Activated B cell treated with CpG ODN at 0.5 μM for 24 hours (primary cell): ENCODE results near the gene MTMR10. TPM values are rescaled to one million over a fixed set of nuclear protein-coding genes. Genes with fewer than 3 reads are reported as not detected.
A peak's percentile ranks its signal among the peaks of the same experiment; 100 is the strongest.

Experiments
- ATAC-seq: fragments of 200-7000 bp; cut with Tn5 transposase; one replicate; pipeline ENCODE4 v1.10.0; 2021; ENCODE audit warnings: low read depth, mild to moderate bottlenecking, moderate library complexity
- CTCF ChIA-PET: fragments of 350-600 bp; sonication (Branson Sonifier 250); formaldehyde crosslinking; loops from one replicate; lab custom pipeline; 2021; ENCODE audit warnings: antibody characterized with exemption; lab: Charles Lee
- POLR2A ChIA-PET: fragments of 350-600 bp; sonication (Branson Sonifier 250); formaldehyde crosslinking; loops from one replicate; lab custom pipeline; 2021; ENCODE audit warnings: antibody characterized with exemption; lab: Charles Lee
- DNase-seq: peaks from one replicate; pipeline ENCODE4 v3.0.0; 2022
- H3K27ac Mint-ChIP-seq: one replicate; pipeline ENCODE4 v1.8.0; 2020; ENCODE audit warnings: mixed read lengths
- H3K27me3 Mint-ChIP-seq: one replicate; pipeline ENCODE4 v1.8.0; 2021; ENCODE audit warnings: mixed read lengths
- H3K36me3 Mint-ChIP-seq: one replicate; pipeline ENCODE4 v1.8.0; 2021; ENCODE audit warnings: low read depth, mixed read lengths
- H3K4me1 Mint-ChIP-seq: one replicate; pipeline ENCODE4 v1.8.0; 2021; ENCODE audit warnings: mixed read lengths
- H3K4me3 Mint-ChIP-seq: one replicate; pipeline ENCODE4 v1.8.0; 2020; ENCODE audit warnings: mild to moderate bottlenecking, mixed read lengths
- H3K9me3 Mint-ChIP-seq: one replicate; pipeline ENCODE4 v1.8.0; 2020; ENCODE audit warnings: mixed read lengths
- intact Hi-C: fragments of 100-400 bp; cut with micrococcal nuclease; formaldehyde crosslinking; loops from one replicate; pipeline ENCODE4 v1.15.1; 2024
- total RNA-seq: library from RNA; stranded (reverse); gene quantifications from 2 replicates; pipeline ENCODE4 v1.2.3, GENCODE V29; 2022
- TF ChIP-seq, protein P1 (sequence below): fragments of 200-600 bp; IDR thresholded peaks from one replicate; pipeline ENCODE4 v1.8.0; 2022; ENCODE audit warnings: antibody characterized with exemption, mild to moderate bottlenecking

The MTMR10 gene
- total RNA-seq, 1 donor from 2014 or later = 42.5 TPM

DNA sequence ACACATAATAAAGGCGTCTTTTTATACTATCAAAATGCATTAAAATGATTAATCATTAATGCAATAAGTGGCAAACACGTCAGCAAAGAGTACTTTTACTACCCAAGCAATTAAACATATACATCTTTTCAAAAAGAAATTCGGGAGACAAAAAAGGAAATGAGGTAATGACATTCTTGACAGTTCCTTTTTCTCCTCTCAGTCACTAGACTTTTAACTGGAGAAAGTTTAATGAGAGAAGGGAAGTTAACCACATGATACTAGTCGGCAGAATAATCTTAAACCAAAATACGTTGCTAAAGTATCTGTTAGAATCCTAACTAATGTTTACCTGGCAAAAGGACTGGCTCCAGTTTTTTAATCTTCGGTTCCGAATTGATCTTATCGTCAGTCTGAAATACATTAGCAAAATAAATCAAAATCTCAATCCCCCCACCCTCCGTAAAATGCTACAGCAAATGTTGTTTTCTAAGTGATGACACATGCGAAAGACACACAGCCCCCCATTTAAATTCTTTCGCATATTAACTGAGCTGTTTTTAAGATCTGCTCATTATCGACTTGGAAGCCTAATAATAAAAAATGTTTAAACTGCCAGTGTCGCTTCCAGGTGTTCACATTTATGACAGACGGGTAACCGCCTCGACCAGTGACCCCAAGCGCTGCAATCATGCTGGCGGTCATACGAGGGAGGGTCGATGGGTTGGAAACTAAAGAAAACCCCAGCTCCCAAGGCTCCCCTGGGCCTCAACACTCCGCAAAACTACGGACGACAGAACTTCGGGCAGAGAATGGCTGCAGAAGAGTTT lies 778 bp downstream of the MTMR10 start:
- Mint-ChIP-seq H3K36me3 (peaks cover 32% of the 10 kb centered on the region), H3K27me3 (no peaks in the 10 kb centered on the region), H3K4me3 (peak overlapping the region; percentile 94), H3K4me1 (peaks cover 40% of the 10 kb centered on the region), H3K27ac (peak overlapping the region; percentile 94), H3K9me3 (no peaks in the 10 kb centered on the region)
- CTCF ChIA-PET = interaction anchor here (1.0 to 2.6 kb wide), 2 partner anchors 8 to 138 kb away, joined by 3 to 12 read pairs; no protein-coding TSS in a partner anchor
- intact Hi-C loops = loop anchor here (1.0 to 5.0 kb wide), 11 partner anchors 14 to 338 kb away; partner anchors contain the start of gene FAN1
- ATAC-seq (no peak), DNase-seq (no peak)
- TF ChIP-seq, protein P1, sequence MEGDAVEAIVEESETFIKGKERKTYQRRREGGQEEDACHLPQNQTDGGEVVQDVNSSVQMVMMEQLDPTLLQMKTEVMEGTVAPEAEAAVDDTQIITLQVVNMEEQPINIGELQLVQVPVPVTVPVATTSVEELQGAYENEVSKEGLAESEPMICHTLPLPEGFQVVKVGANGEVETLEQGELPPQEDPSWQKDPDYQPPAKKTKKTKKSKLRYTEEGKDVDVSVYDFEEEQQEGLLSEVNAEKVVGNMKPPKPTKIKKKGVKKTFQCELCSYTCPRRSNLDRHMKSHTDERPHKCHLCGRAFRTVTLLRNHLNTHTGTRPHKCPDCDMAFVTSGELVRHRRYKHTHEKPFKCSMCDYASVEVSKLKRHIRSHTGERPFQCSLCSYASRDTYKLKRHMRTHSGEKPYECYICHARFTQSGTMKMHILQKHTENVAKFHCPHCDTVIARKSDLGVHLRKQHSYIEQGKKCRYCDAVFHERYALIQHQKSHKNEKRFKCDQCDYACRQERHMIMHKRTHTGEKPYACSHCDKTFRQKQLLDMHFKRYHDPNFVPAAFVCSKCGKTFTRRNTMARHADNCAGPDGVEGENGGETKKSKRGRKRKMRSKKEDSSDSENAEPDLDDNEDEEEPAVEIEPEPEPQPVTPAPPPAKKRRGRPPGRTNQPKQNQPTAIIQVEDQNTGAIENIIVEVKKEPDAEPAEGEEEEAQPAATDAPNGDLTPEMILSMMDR = no peak
- POLR2A ChIA-PET = interaction anchor here (1.0 to 2.4 kb wide), 10 partner anchors 8 to 138 kb away, joined by 3 to 26 read pairs (median 6); no protein-coding TSS in a partner anchor

DNA sequence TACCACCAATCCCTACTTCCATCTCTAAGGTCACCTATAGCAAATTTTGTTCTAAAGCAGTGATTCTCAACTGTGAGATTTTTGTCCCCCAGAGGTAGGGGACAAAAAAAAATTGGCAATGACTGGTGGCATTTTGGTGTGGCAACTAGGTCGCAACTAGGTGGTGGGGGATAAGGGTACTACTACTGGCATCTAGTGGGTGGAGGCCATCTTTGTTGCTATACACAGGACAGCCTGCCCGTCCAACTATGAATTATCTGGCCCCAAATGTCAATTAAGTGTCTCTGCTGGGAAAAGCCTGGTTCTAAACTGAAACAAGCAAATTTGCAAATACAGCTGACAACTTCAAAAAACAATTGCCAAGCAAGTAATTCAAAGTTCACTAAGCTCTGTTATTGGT lies 1.4 kb downstream of the MTMR10 start:
- Mint-ChIP-seq H3K27me3 (no peaks in the 10 kb centered on the region), H3K4me3 (peak overlapping the region; percentile 94), H3K27ac (peak overlapping the region; percentile 94), H3K36me3 (peaks cover 38% of the 10 kb centered on the region), H3K4me1 (peaks cover 46% of the 10 kb centered on the region), H3K9me3 (no peaks in the 10 kb centered on the region)
- DNase-seq (no peak), ATAC-seq (no peak)
- intact Hi-C loops = loop anchor here (2.0 to 5.0 kb wide), 6 partner anchors 42 to 335 kb away; partner anchors contain the start of gene FAN1
- TF ChIP-seq, protein P1 = no peak
- ChIA-PET CTCF (interaction anchor here (2.6 kb wide), 1 partner anchor 139 kb away, joined by 12 read pairs; no protein-coding TSS in a partner anchor), POLR2A (interaction anchor here (1.0 to 2.4 kb wide), 3 partner anchors 12 to 24 kb away, joined by 5 to 26 read pairs (median 6); no protein-coding TSS in a partner anchor)

DNA sequence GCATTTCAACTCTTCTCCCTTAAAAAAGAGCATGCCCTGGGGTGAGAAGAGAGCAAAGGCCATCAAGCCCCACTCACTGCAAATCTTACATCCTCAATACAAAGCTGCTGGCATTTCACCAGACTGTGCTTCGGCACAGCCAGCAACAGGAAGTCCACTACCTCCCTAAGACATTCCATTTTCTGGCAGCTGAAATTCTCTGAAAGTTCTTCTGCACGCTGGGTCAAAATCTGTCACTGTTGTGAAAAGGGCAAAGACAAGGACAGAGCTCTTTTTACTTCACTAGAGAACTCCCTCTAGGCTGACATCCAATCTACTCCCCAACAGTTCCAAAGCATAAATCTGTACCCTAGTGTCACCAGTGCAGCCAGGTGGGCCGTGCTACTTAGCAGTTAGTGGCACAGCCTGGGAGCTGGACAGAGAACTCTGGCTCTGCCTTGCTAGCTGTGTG lies 6.3 kb downstream of the MTMR10 start:
- Mint-ChIP-seq H3K27me3 (no peaks in the 10 kb centered on the region), H3K36me3 (peaks cover 61% of the 10 kb centered on the region), H3K4me3 (peak overlapping the region; percentile 59), H3K9me3 (no peaks in the 10 kb centered on the region), H3K4me1 (peaks cover 75% of the 10 kb centered on the region), H3K27ac (peak overlapping the region; percentile 83)
- DNase-seq (no peak), ATAC-seq (peak; percentile 34)
- TF ChIP-seq, protein P1 = no peak
- ChIA-PET POLR2A (interaction anchor here (0.5 to 1.6 kb wide), 4 partner anchors 18 to 64 kb away, joined by 3 to 9 read pairs (median 4); no protein-coding TSS in a partner anchor), CTCF (interaction anchor here (0.7 to 6.8 kb wide), 2 partner anchors 8 to 143 kb away, joined by 3 to 41 read pairs; no protein-coding TSS in a partner anchor)
- intact Hi-C loops = loop anchor here (2.0 kb wide), 1 partner anchor 16 kb away; no protein-coding TSS in a partner anchor

DNA sequence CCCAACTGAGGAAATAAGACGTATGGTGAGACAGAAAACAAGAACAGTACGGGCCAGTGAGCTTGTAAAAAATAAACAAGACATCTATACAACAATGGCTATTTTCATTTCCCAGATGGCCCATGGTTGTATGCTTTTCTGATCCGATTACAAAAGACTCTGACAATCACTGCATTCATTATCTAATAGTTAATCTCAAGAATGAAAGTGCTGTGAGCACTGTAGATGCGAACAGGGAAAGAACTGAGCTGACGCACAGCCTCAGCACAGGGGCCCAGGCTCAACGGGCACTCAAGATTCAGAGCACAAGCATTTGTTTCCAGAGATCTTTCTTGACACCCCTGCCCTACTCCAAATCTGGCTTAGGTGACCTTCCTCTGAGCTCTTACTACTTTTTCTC lies 6.9 kb downstream of the MTMR10 start:
- DNase-seq (no peak), ATAC-seq (peak; percentile 50)
- H3K4me3 Mint-ChIP-seq = peak overlapping the region; percentile 59
- peak overlapping the region; percentile 83 for H3K27ac Mint-ChIP-seq
- peaks cover 63% of the 10 kb centered on the region for H3K36me3 Mint-ChIP-seq
- TF ChIP-seq, protein P1 = no peak
- no peaks in the 10 kb centered on the region for H3K9me3 Mint-ChIP-seq
- no peaks in the 10 kb centered on the region for H3K27me3 Mint-ChIP-seq
- POLR2A ChIA-PET = interaction anchor here (0.6 to 1.6 kb wide), 4 partner anchors 17 to 315 kb away, joined by 3 to 9 read pairs (median 4); no protein-coding TSS in a partner anchor
- peaks cover 77% of the 10 kb centered on the region for H3K4me1 Mint-ChIP-seq
- intact Hi-C loops = loop anchor here (2.0 kb wide), 1 partner anchor 16 kb away; no protein-coding TSS in a partner anchor
- CTCF ChIA-PET = interaction anchor here (6.8 kb wide), 1 partner anchor 144 kb away, joined by 41 read pairs; no protein-coding TSS in a partner anchor
